ENCODE measurements around the gene OR6S1. TPM values are rescaled to one million over a fixed set of nuclear protein-coding genes. Genes with fewer than 3 reads are reported as not detected.
"Not testable (repeated sequence)": the region's sequence is repeated elsewhere in the genome, so short reads cannot be mapped to it uniquely, and the experiment has no call there.

OR6S1 gene
- total RNA-seq, 2 donors from 2014 or later: not detected

DNA sequence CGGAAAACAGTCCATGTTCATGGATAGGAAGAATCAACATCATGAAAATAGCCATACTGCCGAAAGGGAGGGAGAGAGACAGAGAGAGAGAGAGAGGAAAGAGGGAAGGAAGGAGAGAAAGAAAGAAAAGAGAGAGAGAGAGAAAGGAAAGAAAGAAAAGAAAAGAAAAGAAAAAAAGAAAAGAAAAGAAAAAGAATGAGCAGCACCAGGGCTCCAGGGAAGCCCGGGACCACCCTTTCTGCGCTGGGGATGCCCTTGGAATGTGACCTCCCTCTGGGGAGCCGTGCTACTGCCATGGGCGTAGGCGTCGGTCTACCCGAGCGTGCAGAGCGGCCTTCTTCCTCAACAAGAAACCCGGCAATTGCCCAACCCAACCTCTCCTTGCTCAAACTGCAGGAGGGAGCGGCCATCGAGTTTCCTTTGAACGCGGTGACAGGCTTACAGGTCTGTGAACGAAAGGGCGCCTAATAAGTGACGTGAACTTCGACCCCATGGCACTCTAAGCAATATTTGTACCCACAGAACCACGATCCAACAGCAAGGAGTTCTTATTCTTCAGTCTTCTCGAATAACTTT, 16.9 kb downstream of the OR6S1 start:
- Histone ChIP-seq H3K36me3 (no peaks in the 10 kb centered on the region), H3K4me3 (peak overlapping the region; percentile 67), H3K4me1 (ENCODE audit: control insufficient read depth in 1 of 2, low read depth in 2 of 2) (peaks cover 5 to 18% of the 10 kb centered on the region in 2 donors), H3K27me3 (replicated peaks; ENCODE audit: insufficient read depth) (no peaks in the 10 kb centered on the region), H3K9me3 (no peaks in the 10 kb centered on the region), H3K27ac (no peak overlapping the region)
- DNase-seq (ENCODE audit: low spot score): no peak
- ATAC-seq (ENCODE audit: insufficient number of reproducible peaks, low FRiP score, low read depth): peak; percentile 23
- TF ChIP-seq, protein P1, sequence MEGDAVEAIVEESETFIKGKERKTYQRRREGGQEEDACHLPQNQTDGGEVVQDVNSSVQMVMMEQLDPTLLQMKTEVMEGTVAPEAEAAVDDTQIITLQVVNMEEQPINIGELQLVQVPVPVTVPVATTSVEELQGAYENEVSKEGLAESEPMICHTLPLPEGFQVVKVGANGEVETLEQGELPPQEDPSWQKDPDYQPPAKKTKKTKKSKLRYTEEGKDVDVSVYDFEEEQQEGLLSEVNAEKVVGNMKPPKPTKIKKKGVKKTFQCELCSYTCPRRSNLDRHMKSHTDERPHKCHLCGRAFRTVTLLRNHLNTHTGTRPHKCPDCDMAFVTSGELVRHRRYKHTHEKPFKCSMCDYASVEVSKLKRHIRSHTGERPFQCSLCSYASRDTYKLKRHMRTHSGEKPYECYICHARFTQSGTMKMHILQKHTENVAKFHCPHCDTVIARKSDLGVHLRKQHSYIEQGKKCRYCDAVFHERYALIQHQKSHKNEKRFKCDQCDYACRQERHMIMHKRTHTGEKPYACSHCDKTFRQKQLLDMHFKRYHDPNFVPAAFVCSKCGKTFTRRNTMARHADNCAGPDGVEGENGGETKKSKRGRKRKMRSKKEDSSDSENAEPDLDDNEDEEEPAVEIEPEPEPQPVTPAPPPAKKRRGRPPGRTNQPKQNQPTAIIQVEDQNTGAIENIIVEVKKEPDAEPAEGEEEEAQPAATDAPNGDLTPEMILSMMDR (IDR thresholded peaks at IDR 0.05): no peak

DNA sequence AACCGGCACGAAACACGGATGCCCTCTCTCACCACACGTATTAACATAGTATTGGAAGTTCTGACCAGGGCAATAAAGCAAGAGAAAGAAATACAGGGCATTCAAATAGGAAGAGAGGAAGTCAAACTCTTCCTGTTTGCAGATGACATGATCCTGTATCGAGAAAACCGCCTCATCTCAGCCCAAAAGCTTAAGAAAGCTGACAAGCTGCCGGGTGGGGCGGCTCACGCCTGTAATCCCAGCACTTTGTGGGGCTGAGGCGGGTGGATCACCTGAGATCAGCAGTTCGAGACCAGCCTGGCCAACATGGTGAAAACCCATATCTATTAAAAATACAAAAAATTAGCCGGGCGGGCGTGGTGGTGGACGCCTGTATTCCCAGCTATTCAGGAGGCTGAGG, 17.7 kb downstream of the OR6S1 start:
- H3K4me3 ChIP-seq: no peak overlapping the region
- no peaks in the 10 kb centered on the region for H3K36me3 ChIP-seq
- H3K4me1 ChIP-seq (ENCODE audit: control insufficient read depth in 1 of 2, low read depth in 2 of 2): peaks cover 5 to 18% of the 10 kb centered on the region in 2 donors
- H3K9me3 ChIP-seq: no peaks in the 10 kb centered on the region
- no peak for DNase-seq (ENCODE audit: low spot score)
- H3K27me3 ChIP-seq (replicated peaks; ENCODE audit: insufficient read depth): no peaks in the 10 kb centered on the region
- ATAC-seq (ENCODE audit: insufficient number of reproducible peaks, low FRiP score, low read depth): no peak
- no peak overlapping the region for H3K27ac ChIP-seq
- TF ChIP-seq, protein P1 (IDR thresholded peaks at IDR 0.05): no peak

DNA sequence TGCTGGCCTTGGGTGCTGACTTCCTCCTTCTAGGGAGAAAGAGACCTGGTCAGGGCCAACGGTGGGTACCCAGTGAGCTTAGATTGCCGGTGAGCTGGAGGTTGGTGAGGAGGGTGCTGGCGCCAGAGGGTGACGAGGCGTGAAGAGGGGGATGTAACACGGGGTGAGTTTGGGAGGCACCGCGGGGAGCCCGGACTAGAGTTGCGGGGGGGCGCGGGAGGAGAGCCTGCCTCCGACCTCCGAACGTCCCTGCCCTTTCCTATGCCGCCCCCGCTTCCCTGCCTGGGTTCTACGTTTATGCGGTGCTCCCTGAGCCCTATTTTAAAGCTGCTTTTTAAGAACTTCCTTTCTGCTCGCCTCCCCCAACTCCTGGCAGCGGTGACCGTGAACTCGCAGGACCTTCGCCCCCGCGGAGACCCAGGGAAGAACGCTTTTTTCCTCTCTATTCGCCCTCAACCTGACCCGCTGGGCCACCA, 18.6 kb downstream of the OR6S1 start:
- H3K9me3 ChIP-seq: no peaks in the 10 kb centered on the region
- TF ChIP-seq, protein P1 (IDR thresholded peaks at IDR 0.05): no peak
- no peaks in the 10 kb centered on the region for H3K27me3 ChIP-seq (replicated peaks; ENCODE audit: insufficient read depth)
- peak overlapping the region; percentile 38 for H3K4me3 ChIP-seq
- DNase-seq (ENCODE audit: low spot score): no peak
- ATAC-seq (ENCODE audit: insufficient number of reproducible peaks, low FRiP score, low read depth): no peak
- H3K27ac ChIP-seq: no peak overlapping the region
- no peaks in the 10 kb centered on the region for H3K36me3 ChIP-seq
- H3K4me1 ChIP-seq (ENCODE audit: control insufficient read depth in 1 of 2, low read depth in 2 of 2): peaks cover 5 to 18% of the 10 kb centered on the region in 2 donors

DNA sequence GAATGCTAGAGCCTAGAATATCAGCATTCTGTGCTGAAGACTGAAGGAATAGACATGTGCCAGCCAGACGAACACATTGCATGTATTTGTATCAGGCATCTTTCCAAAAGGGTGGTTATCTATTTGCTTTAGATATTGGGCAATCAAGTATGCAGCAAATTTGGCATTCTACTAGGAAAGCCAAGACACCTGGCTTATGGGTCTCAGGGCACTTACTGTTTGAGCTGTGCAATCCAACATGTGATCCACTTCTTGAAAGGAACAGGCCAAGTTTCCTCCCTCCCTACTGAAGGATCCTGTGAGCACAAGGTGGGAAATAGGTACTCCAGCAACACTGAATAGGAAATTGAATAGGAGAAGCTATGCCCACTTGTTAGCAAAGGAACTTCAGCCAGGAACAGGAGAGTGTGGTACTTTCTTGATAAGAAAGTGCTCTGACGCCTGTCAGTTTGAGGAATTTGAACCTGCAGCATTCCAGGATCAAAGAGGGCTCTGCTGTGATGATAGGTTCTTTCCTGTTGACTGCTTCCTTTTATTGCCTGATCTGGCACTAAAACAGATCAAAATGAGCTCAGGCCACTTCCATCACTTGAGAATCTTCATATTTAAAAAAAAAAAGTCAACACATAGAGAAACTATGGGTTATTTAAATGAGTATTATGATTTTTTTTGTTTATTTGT, 20.6 kb downstream of the OR6S1 start:
- Histone ChIP-seq H3K4me1 (ENCODE audit: control insufficient read depth in 1 of 2, low read depth in 2 of 2) (peaks cover 5 to 7% of the 10 kb centered on the region in 2 donors), H3K27ac (no peak overlapping the region), H3K9me3 (no peaks in the 10 kb centered on the region), H3K4me3 (no peak overlapping the region), H3K27me3 (replicated peaks; ENCODE audit: insufficient read depth) (no peaks in the 10 kb centered on the region), H3K36me3 (no peaks in the 10 kb centered on the region)
- ATAC-seq (ENCODE audit: insufficient number of reproducible peaks, low FRiP score, low read depth) (no peak), DNase-seq (ENCODE audit: low spot score) (no peak)
- TF ChIP-seq, protein P1 (IDR thresholded peaks at IDR 0.05): no peak

DNA sequence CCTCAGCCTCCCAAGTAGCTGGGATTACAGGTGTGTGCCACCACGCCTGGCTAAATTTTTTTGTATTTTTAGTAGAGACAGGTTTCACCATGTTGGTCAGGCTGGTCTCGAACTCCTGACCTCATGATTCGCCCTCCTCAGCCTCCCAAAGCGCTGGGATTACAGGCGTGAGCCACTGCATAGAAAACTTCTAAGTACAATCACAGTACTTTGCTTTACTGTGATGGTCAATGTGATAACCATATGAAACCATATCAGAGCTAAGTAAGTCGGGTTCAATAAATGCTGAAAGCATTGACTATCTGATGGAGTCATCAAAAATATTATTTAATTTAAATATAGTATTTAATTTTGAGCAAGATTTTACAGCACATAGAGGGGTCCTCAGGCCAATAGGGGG, 21.8 kb downstream of the OR6S1 start:
- not testable (repeated sequence) for H3K9me3 ChIP-seq; H3K36me3 ChIP-seq; H3K27ac ChIP-seq; H3K4me3 ChIP-seq; ATAC-seq (ENCODE audit: insufficient number of reproducible peaks, low FRiP score, low read depth); H3K4me1 ChIP-seq (ENCODE audit: control insufficient read depth in 1 of 2, low read depth in 2 of 2); DNase-seq (ENCODE audit: low spot score); H3K27me3 ChIP-seq (replicated peaks; ENCODE audit: insufficient read depth)

Measured in thoracic aorta (tissue), 2 donors.